PC-3 (cell line): ENCODE data around the gene TMEM108.

Experiments used
- CTCF ChIP-seq: fragments of 300-600 bp; sonication (generic); conservative IDR thresholded peaks from 2 replicates; pipeline ENCODE4 v1.5.1; 2017; ENCODE audit warnings: antibody characterized with exemption, low read depth, mild to moderate bottlenecking, low read length
- EZH2 ChIP-seq: fragments of 300-600 bp; sonication (generic); IDR thresholded peaks from one replicate; pipeline ENCODE4 v1.6.1; 2017; ENCODE audit warnings: antibody characterized with exemption, mild to moderate bottlenecking, low read length; ENCODE audit not compliant: unreplicated experiment

- TF ChIP-seq EZH2: no peak
- no peak for TF ChIP-seq CTCF
Measured at GRCh38 chr3:133328373-133328772, 290.2 kb downstream of the TMEM108 start.
